Thyroid gland (tissue), 4 donors: Measurements from ENCODE around the gene CXCL14.

Experiments used
- POLR2A ChIP-seq, 2 donors: fragments of 450-650 bp; IDR thresholded peaks; one replicate each; pipeline ENCODE4 v1.6.1; 2017; ENCODE audit warnings: antibody characterized with exemption in 2 of 2, mild to moderate bottlenecking in 2 of 2, moderate library complexity in 1 of 2
- TF ChIP-seq, protein P1 (sequence below), 6 experiments: fragments of 200-600 bp in 3 of 6; fragments of 450-650 bp in 3 of 6; sonication (generic) in 3 of 6; IDR thresholded peaks; one replicate each; pipeline ENCODE4 v1.5.1; 2016 to 2019; ENCODE audit warnings: antibody characterized with exemption in 6 of 6, mild to moderate bottlenecking in 2 of 6, inconsistent platforms in 1 of 6, moderate library complexity in 1 of 6

DNA sequence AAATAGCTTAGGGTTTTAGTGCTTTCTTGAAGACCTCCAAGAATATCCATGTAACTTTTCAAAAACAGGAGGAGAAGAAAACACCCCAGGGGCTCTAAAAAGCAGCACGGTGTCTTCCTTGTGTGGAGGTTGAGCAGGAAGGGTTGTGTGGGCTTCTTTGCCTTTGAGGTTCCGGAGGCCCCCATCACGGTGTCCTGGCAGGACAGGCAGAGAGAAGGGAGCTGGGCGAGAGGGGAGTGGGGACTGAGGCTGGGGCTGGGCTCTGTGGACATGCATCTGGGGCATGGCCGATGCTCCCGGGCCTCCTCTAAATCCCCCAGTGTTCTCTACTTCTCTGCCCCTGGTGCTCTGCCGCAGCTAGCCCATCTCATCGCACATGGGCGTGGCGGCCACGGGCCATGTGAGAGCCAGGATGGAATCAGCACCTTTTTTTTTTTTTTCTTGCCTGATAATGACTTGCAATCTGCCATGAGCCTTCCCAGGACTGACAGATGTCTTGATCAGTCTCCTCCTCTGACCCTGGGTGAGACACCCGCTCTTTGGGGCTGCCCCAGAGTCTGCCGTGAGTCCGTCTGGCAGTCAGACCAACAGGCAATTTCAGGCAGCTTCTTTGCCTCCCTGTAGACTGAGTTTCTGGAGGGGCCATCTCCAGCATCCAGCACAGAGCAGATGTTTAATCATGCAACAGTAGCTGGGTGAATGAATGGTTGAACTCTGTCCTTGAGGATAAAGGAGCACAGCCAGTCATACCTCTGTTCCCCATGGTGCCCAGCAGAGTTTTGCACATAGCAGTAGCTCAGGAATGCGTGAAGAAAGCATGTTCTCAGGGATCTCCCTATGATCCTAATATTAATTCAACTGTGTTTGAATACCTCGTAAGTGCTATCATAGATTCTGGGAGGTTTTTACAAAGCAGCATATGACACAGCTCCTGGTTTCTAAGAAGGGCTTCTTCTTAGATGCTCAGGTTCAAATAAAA, 12.1 kb downstream of the CXCL14 start:
- TF ChIP-seq, protein P1, sequence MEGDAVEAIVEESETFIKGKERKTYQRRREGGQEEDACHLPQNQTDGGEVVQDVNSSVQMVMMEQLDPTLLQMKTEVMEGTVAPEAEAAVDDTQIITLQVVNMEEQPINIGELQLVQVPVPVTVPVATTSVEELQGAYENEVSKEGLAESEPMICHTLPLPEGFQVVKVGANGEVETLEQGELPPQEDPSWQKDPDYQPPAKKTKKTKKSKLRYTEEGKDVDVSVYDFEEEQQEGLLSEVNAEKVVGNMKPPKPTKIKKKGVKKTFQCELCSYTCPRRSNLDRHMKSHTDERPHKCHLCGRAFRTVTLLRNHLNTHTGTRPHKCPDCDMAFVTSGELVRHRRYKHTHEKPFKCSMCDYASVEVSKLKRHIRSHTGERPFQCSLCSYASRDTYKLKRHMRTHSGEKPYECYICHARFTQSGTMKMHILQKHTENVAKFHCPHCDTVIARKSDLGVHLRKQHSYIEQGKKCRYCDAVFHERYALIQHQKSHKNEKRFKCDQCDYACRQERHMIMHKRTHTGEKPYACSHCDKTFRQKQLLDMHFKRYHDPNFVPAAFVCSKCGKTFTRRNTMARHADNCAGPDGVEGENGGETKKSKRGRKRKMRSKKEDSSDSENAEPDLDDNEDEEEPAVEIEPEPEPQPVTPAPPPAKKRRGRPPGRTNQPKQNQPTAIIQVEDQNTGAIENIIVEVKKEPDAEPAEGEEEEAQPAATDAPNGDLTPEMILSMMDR (IDR thresholded peaks at IDR 0.05): no peak
- no peak for TF ChIP-seq POLR2A (IDR thresholded peaks at IDR 0.05)
